Liver (tissue), 9 donors: ENCODE measurements around the gene WBP2. TPM values are rescaled to one million over a fixed set of nuclear protein-coding genes. Genes with fewer than 3 reads are reported as not detected.
"Not testable (repeated sequence)": the region's sequence is repeated elsewhere in the genome, so short reads cannot be mapped to it uniquely, and the experiment has no call there.

Experiments
- DNase-seq: peaks from one replicate; pipeline ENCODE4 v3.0.0-alpha.2; 2017; ENCODE audit warnings: low spot score
- H3K27ac ChIP-seq, 2 donors: one replicate each; pipeline ENCODE4 v1.7.0; 2013; ENCODE audit warnings: inconsistent platforms in 2 of 2, low read length in 2 of 2, control low read depth in 1 of 2, low read depth in 1 of 2, mild to moderate bottlenecking in 1 of 2
- H3K27me3 ChIP-seq, 4 donors: one replicate each; pipeline versions ENCODE4 v1.6.1 to v1.7.0; 2013; ENCODE audit warnings: low read length in 3 of 4, inconsistent platforms in 1 of 4, mild to moderate bottlenecking in 1 of 4, moderate library complexity in 1 of 4; ENCODE audit not compliant: control insufficient read depth in 4 of 4, insufficient read depth in 4 of 4
- H3K36me3 ChIP-seq, 4 donors: one replicate each; pipeline versions ENCODE4 v1.6.1 to v1.7.0; 2013; ENCODE audit warnings: low read length in 3 of 4, mild to moderate bottlenecking in 3 of 4, low read depth in 1 of 4, moderate library complexity in 1 of 4; ENCODE audit not compliant: control insufficient read depth in 4 of 4, insufficient read depth in 3 of 4
- H3K4me1 ChIP-seq, 4 donors: one replicate each; pipeline versions ENCODE4 v1.6.1 to v1.7.0; 2013; ENCODE audit warnings: low read length in 3 of 4, mild to moderate bottlenecking in 3 of 4, moderate library complexity in 1 of 4; ENCODE audit not compliant: control insufficient read depth in 4 of 4, insufficient read depth in 4 of 4
- H3K4me3 ChIP-seq, 3 donors: one replicate each; pipeline versions ENCODE4 v1.6.1 to v1.7.0; 2013; ENCODE audit warnings: low read length in 3 of 3, control low read depth in 1 of 3, low read depth in 1 of 3, mild to moderate bottlenecking in 1 of 3
- H3K9ac ChIP-seq, 2 donors: one replicate each; pipeline ENCODE4 v1.7.0; 2013; ENCODE audit warnings: low read length in 2 of 2, mild to moderate bottlenecking in 2 of 2, moderate library complexity in 2 of 2, control low read depth in 1 of 2, low read depth in 1 of 2
- H3K9me3 ChIP-seq, 4 donors: one replicate each; pipeline versions ENCODE4 v1.6.1 to v1.7.0; 2013; ENCODE audit warnings: low read length in 3 of 4; ENCODE audit not compliant: control insufficient read depth in 4 of 4
- ATF3 ChIP-seq: IDR thresholded peaks from 2 replicates; pipeline ENCODE4 v1.6.1; 2016; ENCODE audit warnings: antibody characterized with exemption
- HNF4G ChIP-seq: IDR thresholded peaks from 2 replicates; pipeline ENCODE4 v1.6.1; 2016; ENCODE audit warnings: antibody characterized with exemption
- JUND ChIP-seq, 2 donors: IDR thresholded peaks; 2 replicates each; pipeline ENCODE4 v1.6.1; 2016; ENCODE audit warnings: antibody characterized with exemption in 2 of 2
- NR2F2 ChIP-seq: IDR thresholded peaks from 2 replicates; pipeline ENCODE4 v1.6.1; 2016; ENCODE audit warnings: antibody characterized with exemption
- RAD21 ChIP-seq, 2 donors: IDR thresholded peaks; 2 replicates each; pipeline ENCODE4 v1.6.1; 2016; ENCODE audit warnings: antibody characterized with exemption in 2 of 2, mild to moderate bottlenecking in 2 of 2
- ZBTB33 ChIP-seq: IDR thresholded peaks from 2 replicates; pipeline ENCODE4 v1.6.1; 2016; ENCODE audit warnings: antibody characterized with exemption
- WGBS: extraction: QIAGEN DNeasy Blood & Tissue Kit; methylation state at CpG from one replicate; pipeline ENCODE4 v1.1.7; 2013; 5-methylcytosine and 5-hydroxymethylcytosine counted together
- polyA plus RNA-seq, 2 donors: library from polyadenylated mRNA; stranded (reverse) in 1 of 2; unstranded in 1 of 2; fragments of 200-250 nt in 1 of 2; fragments of >200 nt in 1 of 2; fragmentation: Nextera tagmentation in 1 of 2; extraction: Ambion mirVana in 1 of 2; gene quantifications; one replicate each; pipeline versions ENCODE4 v1.2.1 to v1.2.3, GENCODE V29; 2013 to 2015
- total RNA-seq, 2 donors: library from RNA; depleted of rRNA; stranded (reverse); fragments of >200 nt; gene quantifications; one replicate each; pipeline ENCODE4 v1.2.3, GENCODE V29; 2014
- donor health status: healthy.
- donor health status: healthy.
- donor health status: healthy.
- donor health status: healthy.
- donor health status: healthy.

The WBP2 gene
- total and polyA plus RNA-seq, 4 donors = 29.0 to 99.4 (median 51.6) TPM

- TF ChIP-seq ATF3 (no peak), ZBTB33 (no peak), HNF4G (no peak), NR2F2 (no peak), RAD21 (IDR thresholded peaks at IDR 0.05) (no peak), JUND (IDR thresholded peaks at IDR 0.05) (no peak)
Observed at GRCh38 chr17:75869282-75870141, 14.4 kb upstream of the WBP2 start (continued).

DNA sequence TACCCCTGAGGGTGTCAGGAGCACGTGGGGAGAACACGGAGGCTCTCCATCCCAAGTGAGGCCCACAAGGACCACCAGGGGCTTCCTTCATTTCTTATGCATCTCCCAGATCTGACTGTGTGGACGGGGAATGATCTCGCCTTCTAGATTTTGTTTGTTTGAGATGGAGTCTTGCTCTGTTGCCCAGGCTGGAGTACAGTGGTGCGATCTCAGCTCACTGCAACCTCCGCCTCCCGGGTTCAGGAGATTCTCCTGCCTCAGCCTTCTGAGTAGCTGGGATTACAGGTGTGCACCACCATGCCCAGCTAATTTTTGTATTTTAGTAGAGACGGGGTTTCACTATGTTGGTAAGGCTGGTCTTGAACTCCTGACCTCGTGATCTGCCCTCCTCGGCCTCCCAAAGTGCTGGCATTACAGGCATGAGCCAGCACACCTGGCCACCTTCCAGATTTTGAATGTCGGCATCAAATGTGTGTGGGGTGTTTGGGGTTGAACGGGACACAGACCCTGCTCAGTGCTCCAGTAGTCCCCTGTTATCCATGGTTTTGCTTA is 13.7 kb upstream of the WBP2 start:
- H3K9ac ChIP-seq, DNase-seq, H3K9me3 ChIP-seq, H3K27ac ChIP-seq, H3K36me3 ChIP-seq, H3K4me3 ChIP-seq, H3K4me1 ChIP-seq, H3K27me3 ChIP-seq: not testable (repeated sequence)
- 90% methylated on average over 12 of the region's 12 CpGs for WGBS

DNA sequence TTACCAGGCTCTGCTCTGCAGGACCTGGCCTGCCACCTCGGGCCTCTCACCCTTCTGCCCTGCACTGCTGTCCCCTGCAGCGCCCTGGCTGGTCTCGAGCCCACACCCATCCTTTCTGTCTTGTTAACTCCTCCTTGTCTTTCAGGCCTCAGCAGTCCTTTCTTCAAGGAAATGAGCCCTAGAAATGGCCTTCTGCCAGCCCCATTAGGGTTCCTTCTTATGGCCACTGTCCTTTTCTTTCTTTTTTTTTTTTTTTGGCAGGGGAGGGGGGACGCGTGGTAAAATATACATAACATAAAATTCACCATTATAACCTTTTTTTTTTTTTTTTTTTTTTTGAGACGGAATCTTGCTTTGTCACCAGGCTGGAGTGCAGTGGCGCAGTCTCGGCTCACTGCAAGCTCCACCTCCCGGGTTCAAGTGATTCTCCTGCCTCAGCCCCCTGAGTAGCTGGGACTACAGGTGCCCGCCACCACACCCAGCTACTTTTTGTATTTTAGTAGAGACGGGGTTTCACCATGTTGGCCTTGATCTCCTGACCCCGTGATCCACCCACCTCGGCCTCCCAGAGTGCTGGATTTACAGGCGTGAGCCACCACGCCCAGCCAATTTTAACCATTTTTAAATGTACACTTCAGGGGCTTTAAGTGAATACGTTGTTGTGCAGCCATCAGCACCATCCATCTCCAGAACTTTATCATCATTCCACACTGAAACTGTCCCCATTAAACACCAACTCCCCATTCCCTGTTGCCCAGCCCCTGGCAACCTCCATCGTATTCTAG is 10.5 kb upstream of the WBP2 start:
- H3K4me3 ChIP-seq, H3K27me3 ChIP-seq, H3K9ac ChIP-seq, DNase-seq, H3K27ac ChIP-seq, H3K36me3 ChIP-seq, H3K4me1 ChIP-seq, H3K9me3 ChIP-seq: not testable (repeated sequence)
- WGBS = 81% methylated on average over 17 of the region's 17 CpGs

GRCh38 chr17:75864887-75865286 is 9.8 kb upstream of the WBP2 start:
- not testable (repeated sequence) for H3K4me3 ChIP-seq, H3K36me3 ChIP-seq, H3K27me3 ChIP-seq, DNase-seq, H3K9ac ChIP-seq, H3K4me1 ChIP-seq, H3K27ac ChIP-seq, H3K9me3 ChIP-seq
- WGBS = 84% methylated on average over 4 of the region's 4 CpGs
